ENCODE results near the gene LAMA2.

LAMA2 gene

DNA sequence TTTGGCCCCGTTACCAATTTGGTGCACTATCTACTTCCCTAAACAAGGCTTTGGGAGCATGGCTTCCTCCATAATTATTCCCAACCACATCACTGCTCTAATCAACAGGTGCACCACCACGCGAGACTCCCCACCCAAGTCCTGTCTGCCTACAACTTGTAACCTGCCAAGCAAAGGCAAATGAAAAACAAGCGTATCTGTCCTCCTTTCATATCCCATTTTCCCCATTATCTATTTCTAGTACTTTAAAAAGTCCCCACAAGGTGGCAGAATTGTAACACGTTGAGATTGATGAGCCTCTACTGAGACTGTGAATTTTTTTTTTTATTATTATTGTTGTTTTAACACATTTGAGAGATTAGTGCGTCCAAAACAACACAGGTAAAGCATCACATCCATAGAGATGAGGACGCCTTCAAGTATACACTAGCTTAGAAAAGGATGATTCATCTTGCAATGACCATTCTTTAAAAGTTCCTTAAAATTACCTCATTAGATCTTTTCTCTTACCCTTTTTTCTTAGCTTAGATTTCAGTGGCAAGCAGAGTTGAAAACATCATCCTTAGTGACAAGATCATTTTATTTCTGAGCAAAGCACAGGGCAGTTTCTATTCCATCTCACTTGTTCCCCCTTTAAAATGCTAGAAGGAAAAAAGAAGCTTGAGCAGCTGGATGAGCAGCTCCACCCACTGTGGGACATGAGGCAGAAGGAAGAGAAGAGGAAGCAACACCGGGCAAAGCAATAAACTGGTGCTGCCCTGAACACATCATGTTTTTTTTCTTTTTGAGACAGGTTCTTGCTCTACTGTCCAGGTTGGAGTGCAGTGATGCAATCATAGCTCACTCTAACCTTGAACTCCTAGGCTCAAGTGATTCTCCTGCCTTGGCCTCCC lies 616.3 kb downstream of the LAMA2 start:
- H3K36me3 ChIP-seq (ENCODE audit: control insufficient read depth, insufficient read depth, low read length): no peaks in the 10 kb centered on the region
- H3K9me3 ChIP-seq (ENCODE audit: control insufficient read depth, low read length): no peaks in the 10 kb centered on the region
- H3K27ac ChIP-seq (ENCODE audit: low read depth, low read length, severe bottlenecking): no peak overlapping the region
- WGBS, 2 experiments (ENCODE audit: insufficient coverage in 2 of 2): 26 to 28% methylated on average over 3 to 4 of the region's 8 CpGs
- H3K4me1 ChIP-seq (ENCODE audit: control insufficient read depth, insufficient read depth, low read length, poor library complexity, severe bottlenecking): peaks cover 46% of the 10 kb centered on the region
- H3K4me3 ChIP-seq (ENCODE audit: extremely low read depth, insufficient read depth, low read length, poor library complexity, severe bottlenecking): no peak overlapping the region

DNA sequence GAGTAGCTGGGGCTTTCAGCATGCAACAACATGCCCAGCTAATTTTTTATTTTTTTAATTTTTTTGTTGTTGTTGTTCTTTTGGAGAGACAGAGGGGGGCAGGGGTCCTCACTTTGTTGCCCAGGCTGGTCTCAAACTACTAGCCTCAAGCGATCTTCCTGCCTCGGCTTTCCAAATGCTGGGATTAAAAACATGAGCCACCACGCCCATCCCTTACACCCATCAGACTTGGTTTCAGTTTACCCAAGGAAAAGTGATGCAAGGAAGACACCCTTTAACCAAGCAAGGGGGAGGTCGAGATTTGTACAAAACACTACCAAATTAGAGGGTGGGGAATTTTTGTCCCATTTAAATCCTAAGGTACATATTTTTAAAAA lies 616.9 kb downstream of the LAMA2 start:
- Histone ChIP-seq H3K4me3 (ENCODE audit: extremely low read depth, insufficient read depth, low read length, poor library complexity, severe bottlenecking) (no peak overlapping the region), H3K9me3 (ENCODE audit: control insufficient read depth, low read length) (no peaks in the 10 kb centered on the region), H3K36me3 (ENCODE audit: control insufficient read depth, insufficient read depth, low read length) (no peaks in the 10 kb centered on the region), H3K27ac (ENCODE audit: low read depth, low read length, severe bottlenecking) (no peak overlapping the region), H3K4me1 (ENCODE audit: control insufficient read depth, insufficient read depth, low read length, poor library complexity, severe bottlenecking) (peaks cover 43% of the 10 kb centered on the region)
- 90 to 100% methylated on average over 1 to 2 of the region's 4 CpGs for WGBS, 2 experiments (ENCODE audit: insufficient coverage in 2 of 2)

DNA sequence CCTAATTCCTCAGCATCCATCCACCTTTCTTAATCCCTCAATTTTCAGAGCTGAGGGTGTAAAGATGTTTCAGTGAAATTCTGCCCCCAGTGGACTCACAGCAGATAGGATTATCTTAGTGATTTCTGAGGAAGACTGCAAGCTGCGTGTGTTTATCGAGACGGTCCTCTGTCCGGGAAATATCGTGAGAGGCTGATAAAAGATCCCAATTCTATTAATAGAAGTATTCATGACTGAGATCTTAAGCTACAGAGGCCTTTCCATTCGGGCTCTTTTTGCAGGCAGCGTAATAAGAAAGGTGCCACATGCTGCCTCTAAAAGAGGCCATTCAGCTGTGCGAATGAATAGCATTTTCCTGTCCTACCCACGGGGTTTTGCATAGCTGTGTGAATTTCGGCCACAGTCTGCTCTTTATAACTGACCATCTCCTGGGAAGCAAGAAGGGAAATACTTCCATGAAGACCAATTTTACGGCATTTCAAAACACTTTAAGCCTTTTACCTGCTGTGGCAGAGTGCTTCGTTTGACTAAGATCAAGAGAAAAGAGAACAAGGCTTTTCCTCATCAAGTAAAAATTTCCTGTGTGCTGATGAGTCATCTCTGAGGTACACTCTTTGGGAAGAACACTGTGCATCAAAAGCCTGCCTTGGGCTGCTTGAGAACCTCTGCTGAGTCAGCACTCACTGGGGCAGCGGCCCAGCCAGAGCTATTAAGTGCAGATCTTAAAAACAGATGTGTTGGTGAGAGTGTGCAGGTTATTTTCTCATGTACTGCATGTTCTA lies 618.2 kb downstream of the LAMA2 start:
- 47 to 57% methylated on average over 7 to 9 of the region's 13 CpGs for WGBS, 2 experiments (ENCODE audit: insufficient coverage in 2 of 2)
- H3K27ac ChIP-seq (ENCODE audit: low read depth, low read length, severe bottlenecking): peak overlapping the region; percentile 98
- H3K36me3 ChIP-seq (ENCODE audit: control insufficient read depth, insufficient read depth, low read length): no peaks in the 10 kb centered on the region
- no peak overlapping the region for H3K4me3 ChIP-seq (ENCODE audit: extremely low read depth, insufficient read depth, low read length, poor library complexity, severe bottlenecking)
- H3K9me3 ChIP-seq (ENCODE audit: control insufficient read depth, low read length): no peaks in the 10 kb centered on the region
- peaks cover 43% of the 10 kb centered on the region for H3K4me1 ChIP-seq (ENCODE audit: control insufficient read depth, insufficient read depth, low read length, poor library complexity, severe bottlenecking)

DNA sequence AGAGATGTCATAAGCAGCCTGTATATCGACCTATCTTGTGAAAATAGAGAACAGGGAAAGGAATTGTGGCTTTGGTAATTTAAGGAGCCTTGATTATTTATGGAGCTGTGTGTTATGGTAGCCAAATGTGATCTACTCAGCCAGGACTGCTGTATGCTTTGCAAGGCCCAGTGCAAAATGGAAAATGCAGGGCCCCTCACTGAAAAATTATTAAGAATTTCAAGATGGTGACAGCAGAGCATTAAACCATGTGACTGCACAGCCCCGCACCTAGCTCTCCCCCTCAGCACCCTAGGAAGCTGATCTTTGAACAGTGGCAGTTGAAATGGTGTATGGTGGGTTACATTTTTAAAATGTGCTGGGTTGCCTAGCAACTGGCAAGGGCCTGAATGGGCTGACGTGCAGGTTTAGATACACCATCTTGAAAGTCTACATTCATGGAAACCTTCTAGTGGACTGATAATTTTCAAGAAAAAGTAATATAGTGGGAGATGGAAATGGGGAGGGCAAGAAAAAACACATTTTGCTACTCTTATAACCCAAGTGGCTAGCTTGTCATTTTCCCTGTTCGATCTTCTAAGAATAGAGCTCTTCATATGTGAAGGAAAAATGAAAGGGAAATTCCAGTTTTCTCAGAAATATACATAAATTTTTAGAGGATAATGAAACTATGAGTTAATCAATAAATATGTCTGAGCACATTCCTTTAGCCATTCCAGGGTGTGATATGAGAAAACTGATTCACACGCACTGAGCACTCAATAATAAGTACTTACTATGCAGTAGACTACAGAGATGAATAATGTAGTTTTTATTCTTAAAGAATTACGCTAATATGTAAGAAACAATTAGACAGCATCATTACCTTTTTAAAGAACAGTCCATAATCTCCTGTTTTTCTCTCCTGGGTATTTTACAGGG lies 619.1 kb downstream of the LAMA2 start:
- Histone ChIP-seq H3K9me3 (ENCODE audit: control insufficient read depth, low read length) (no peaks in the 10 kb centered on the region), H3K4me1 (ENCODE audit: control insufficient read depth, insufficient read depth, low read length, poor library complexity, severe bottlenecking) (peaks cover 43% of the 10 kb centered on the region), H3K27ac (ENCODE audit: low read depth, low read length, severe bottlenecking) (peak overlapping the region; percentile 98), H3K36me3 (ENCODE audit: control insufficient read depth, insufficient read depth, low read length) (no peaks in the 10 kb centered on the region), H3K4me3 (ENCODE audit: extremely low read depth, insufficient read depth, low read length, poor library complexity, severe bottlenecking) (no peak overlapping the region)
- WGBS, 2 experiments (ENCODE audit: insufficient coverage in 2 of 2): 61 to 83% methylated on average over 2 of the region's 6 CpGs

DNA sequence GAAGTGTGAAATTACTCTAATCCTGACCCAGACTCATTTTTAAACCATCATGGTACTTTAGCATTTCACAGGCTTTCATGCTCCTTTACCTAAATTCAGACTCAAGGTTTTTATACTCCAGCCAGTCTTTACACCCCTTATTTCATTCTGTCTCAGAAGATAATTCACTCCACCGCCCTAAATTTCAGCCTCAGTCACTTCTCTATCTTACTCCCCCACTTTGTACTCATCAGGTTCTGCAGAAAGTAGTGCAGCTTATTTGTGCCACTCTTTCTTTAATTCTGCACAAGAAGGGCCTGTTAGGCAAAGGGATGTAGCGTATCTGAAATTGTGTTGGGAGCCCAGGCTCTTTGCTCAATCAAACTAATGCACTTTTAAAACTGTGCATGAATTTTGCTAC lies 621.5 kb downstream of the LAMA2 start:
- H3K4me1 ChIP-seq (ENCODE audit: control insufficient read depth, insufficient read depth, low read length, poor library complexity, severe bottlenecking): peaks cover 32% of the 10 kb centered on the region
- H3K36me3 ChIP-seq (ENCODE audit: control insufficient read depth, insufficient read depth, low read length): no peaks in the 10 kb centered on the region
- no peak overlapping the region for H3K27ac ChIP-seq (ENCODE audit: low read depth, low read length, severe bottlenecking)
- H3K9me3 ChIP-seq (ENCODE audit: control insufficient read depth, low read length): no peaks in the 10 kb centered on the region
- 71 to 100% methylated on average over 1 of the region's 2 CpGs for WGBS, 2 experiments (ENCODE audit: insufficient coverage in 2 of 2)
- no peak overlapping the region for H3K4me3 ChIP-seq (ENCODE audit: extremely low read depth, insufficient read depth, low read length, poor library complexity, severe bottlenecking)

DNA sequence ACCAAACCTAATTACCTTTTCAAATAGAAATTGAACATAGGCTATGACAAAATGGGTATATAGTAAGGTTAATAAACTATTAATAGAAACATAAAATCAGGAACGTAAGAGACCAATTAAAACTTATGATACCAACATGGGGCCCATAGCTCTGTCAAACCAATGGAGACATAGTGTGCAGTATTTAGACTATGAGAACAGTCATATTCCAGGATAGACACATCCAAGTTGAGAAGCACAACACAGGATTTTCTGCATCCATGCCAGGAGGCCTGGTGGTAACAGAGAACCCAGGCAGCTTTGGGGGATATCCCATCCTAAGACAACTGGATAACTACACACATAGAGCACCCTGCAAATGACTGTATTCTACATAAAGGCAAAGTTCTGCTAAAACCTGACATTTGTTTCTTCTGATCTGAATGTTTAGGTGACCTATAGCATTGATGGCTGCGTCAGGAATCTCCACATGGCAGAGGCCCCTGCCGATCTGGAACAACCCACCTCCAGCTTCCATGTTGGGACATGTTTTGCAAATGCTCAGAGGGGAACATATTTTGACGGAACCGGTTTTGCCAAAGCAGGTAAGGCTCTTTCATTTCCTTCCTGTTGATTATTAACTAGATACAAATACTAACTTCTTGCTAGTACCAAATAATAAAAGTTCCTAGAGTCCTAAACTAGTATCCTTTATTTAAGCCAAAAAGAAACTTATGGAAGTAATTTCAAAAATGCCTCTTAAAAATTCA lies 624.3 kb downstream of the LAMA2 start:
- H3K4me3 ChIP-seq (ENCODE audit: extremely low read depth, insufficient read depth, low read length, poor library complexity, severe bottlenecking): no peak overlapping the region

DNA sequence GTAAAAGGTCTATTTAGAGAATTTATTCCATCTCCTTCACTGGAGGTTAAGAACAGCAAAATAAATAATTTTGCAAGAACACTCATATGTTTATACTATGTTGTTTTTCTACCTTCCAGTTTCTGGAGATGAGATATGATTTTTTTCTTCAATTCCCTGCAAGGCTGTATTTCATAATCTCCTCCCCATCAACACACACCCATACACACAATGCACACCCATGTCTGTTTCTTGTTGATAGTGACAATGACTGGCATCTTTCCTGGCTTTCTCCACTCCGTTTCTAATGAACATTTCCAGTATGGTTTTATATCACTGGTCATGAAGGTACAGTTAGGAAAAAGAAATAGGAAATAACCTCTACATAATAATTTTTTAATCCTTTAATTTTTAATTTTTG lies 624.9 kb downstream of the LAMA2 start:
- no CpG with 5 or more reads among the region's 1 CpG for WGBS, 2 experiments (ENCODE audit: insufficient coverage in 2 of 2)
- H3K4me1 ChIP-seq (ENCODE audit: control insufficient read depth, insufficient read depth, low read length, poor library complexity, severe bottlenecking): peaks cover 8% of the 10 kb centered on the region
- H3K9me3 ChIP-seq (ENCODE audit: control insufficient read depth, low read length): no peaks in the 10 kb centered on the region
- no peak overlapping the region for H3K4me3 ChIP-seq (ENCODE audit: extremely low read depth, insufficient read depth, low read length, poor library complexity, severe bottlenecking)
- H3K27ac ChIP-seq (ENCODE audit: low read depth, low read length, severe bottlenecking): no peak overlapping the region
- H3K36me3 ChIP-seq (ENCODE audit: control insufficient read depth, insufficient read depth, low read length): no peaks in the 10 kb centered on the region

More for the DNA sequence above, 624.3 kb downstream of the LAMA2 start:
- H3K9me3 ChIP-seq (ENCODE audit: control insufficient read depth, low read length): no peaks in the 10 kb centered on the region
- H3K27ac ChIP-seq (ENCODE audit: low read depth, low read length, severe bottlenecking): no peak overlapping the region
- no peaks in the 10 kb centered on the region for H3K36me3 ChIP-seq (ENCODE audit: control insufficient read depth, insufficient read depth, low read length)
- H3K4me1 ChIP-seq (ENCODE audit: control insufficient read depth, insufficient read depth, low read length, poor library complexity, severe bottlenecking): peaks cover 13% of the 10 kb centered on the region
- 80 to 100% methylated on average over 1 to 2 of the region's 5 CpGs for WGBS, 2 experiments (ENCODE audit: insufficient coverage in 2 of 2)

DNA sequence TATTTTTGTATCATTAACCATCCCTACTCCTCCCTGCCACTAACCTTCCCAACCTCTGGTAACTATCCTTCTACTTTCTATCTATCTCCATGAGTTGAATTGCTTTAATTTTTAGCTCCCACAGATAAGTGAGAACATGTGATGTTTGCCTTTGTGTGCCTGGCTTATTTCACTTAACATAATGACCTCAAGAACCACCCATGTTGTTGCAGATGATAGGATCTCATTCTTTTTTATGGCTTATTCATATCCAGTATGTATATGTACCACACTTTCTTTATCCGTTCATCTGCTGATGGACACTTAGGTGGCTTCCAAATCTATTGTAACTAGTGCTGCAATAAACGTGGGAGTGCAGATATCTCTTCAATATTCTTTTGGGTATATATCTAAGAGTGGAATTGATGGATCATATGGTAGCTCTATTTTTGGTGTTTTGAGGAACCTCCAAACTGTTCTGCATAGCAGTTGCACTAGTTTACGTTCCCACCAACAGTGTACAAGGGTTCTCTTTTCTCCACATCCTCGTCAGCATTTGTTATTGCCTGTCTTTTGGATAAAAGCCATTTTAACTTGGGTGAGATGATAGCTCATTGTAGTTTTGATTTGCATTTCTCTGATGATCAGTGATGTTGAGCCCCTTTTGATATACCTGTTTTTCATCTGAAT lies 625.7 kb downstream of the LAMA2 start:
- 50% methylated on average over 2 of the region's 4 CpGs; no CpG with 5 or more reads in 1 of the 2 experiments for WGBS, 2 experiments (ENCODE audit: insufficient coverage in 2 of 2)
- Histone ChIP-seq H3K36me3 (ENCODE audit: control insufficient read depth, insufficient read depth, low read length) (no peaks in the 10 kb centered on the region), H3K9me3 (ENCODE audit: control insufficient read depth, low read length) (no peaks in the 10 kb centered on the region), H3K4me1 (ENCODE audit: control insufficient read depth, insufficient read depth, low read length, poor library complexity, severe bottlenecking) (peaks cover 8% of the 10 kb centered on the region), H3K4me3 (ENCODE audit: extremely low read depth, insufficient read depth, low read length, poor library complexity, severe bottlenecking) (no peak overlapping the region), H3K27ac (ENCODE audit: low read depth, low read length, severe bottlenecking) (no peak overlapping the region)

DNA sequence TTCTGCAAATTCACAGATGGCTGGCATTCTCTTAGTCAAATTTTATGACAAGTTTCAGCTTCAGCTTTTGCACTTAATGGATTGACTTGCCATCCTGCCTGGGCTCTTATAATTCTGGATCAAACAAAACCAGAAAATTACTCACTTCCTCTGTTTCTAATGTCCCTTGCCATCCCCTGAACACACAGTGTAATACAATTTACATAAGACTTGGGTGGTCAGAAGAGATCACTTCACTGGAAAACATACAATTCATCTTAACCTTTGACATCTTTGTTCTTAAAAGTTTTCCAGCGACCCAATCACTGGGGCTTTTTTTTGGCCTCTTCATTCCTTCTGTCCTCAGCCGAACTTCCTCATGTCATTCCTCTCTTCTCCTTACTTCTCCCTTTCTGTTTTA lies 628.0 kb downstream of the LAMA2 start:
- H3K9me3 ChIP-seq (ENCODE audit: control insufficient read depth, low read length): no peaks in the 10 kb centered on the region
- no peaks in the 10 kb centered on the region for H3K36me3 ChIP-seq (ENCODE audit: control insufficient read depth, insufficient read depth, low read length)
- no peak overlapping the region for H3K4me3 ChIP-seq (ENCODE audit: extremely low read depth, insufficient read depth, low read length, poor library complexity, severe bottlenecking)
- 75% methylated on average over 2 of the region's 2 CpGs for WGBS, 2 experiments (ENCODE audit: insufficient coverage in 2 of 2)
- H3K27ac ChIP-seq (ENCODE audit: low read depth, low read length, severe bottlenecking): peak overlapping the region; percentile 16
- peaks cover 8% of the 10 kb centered on the region for H3K4me1 ChIP-seq (ENCODE audit: control insufficient read depth, insufficient read depth, low read length, poor library complexity, severe bottlenecking)
